Measurements from ENCODE around the gene ZDHHC14. TPM values are rescaled to one million over a fixed set of nuclear protein-coding genes. Genes with fewer than 3 reads are reported as not detected.
A peak's percentile ranks its signal among the peaks of the same experiment; 100 is the strongest.
"Not testable (repeated sequence)": the region's sequence is repeated elsewhere in the genome, so short reads cannot be mapped to it uniquely, and the experiment has no call there.

The ZDHHC14 gene
- polyA plus RNA-seq, 10 donors, result 4.6 to 8.5 (median 5.5) TPM

DNA sequence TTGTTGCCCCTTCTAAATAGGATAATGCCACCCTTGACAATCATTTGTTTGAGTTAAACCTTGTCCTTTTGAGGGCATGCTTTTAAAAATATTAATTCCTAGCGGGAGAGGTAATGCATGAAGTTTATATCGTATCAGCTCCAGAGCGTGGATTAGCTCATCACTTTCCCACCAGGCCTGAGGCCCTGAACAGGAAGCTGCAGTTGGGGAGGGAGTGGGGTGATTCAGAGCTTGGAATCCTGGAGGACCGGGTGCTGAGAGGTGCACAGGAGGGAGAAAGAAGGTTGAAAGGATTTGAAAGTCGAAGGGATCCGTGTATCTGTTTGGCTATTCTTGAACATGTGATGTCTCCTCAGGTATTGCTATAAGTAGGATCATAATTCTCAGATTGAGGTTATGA, 25.0 kb downstream of the ZDHHC14 start:
- DNase-seq, result peak in 1 of 3 donors; percentile 43

GRCh38 chr6:157406661-157407060, 25.7 kb downstream of the ZDHHC14 start:
- peak in 1 of 3 donors; percentile 22 for DNase-seq

DNA sequence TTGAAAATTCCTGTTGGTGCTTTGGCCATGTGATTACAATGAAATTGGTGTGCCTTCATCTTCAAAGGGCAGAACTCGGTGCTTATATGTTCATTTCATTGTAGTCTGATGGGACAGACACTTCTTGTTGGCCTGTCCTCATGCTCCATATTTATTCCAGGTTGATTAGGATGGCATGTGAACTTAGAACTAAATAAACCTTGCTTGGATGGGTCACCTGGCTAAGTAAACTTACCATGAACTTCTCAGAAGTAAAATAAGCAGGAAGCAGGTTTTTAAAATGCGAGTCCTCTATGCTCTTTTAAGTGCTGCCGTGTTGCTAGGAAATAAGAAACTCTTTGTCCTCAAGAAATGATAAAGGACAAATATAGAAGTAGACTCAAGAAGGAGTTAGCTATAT, 26.7 kb downstream of the ZDHHC14 start:
- DNase-seq, result no peak

DNA sequence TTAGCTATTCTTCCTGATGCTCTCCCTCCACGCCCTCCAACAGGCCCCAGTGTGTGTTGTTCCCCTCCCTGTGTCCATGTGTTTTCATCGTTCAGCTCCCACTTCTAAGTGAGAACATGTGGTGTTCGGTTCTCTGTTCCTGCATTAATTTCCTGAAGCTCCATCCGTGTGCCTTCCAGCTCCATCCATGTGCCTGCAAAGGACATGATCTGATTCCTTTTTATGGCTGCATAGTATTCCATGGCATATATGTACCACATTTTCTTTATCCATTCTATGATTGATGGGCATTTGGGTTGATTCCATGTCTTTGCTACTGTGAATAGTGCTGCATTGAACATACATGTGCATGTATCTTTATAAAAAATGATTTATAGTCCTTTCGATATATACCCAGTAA, 27.4 kb downstream of the ZDHHC14 start:
- DNase-seq, result not testable (repeated sequence)

DNA sequence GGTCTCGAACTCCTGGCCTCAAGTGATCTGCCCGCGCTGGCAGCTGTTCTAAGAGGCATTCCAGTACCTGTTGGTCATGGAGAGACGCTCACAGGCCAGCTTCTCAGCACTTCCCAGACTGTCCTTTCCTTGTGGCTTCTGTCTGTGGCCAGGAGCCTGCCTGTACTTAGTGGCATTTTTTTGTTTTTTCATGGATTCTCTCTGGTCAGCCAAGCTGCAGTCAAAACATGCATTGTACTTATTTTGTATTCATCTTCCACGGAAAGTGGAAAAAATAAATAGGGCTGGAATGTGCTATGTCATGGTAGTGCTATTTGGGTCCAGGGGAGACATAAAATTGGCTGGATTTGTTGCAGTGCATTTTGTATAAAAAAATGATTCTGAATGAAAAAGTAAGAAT, 29.1 kb downstream of the ZDHHC14 start:
- DNase-seq, result peak in 1 of 3 donors; percentile 70

- DNase-seq, result no peak
Observed at GRCh38 chr6:157411368-157411767, 30.4 kb downstream of the ZDHHC14 start.

DNA sequence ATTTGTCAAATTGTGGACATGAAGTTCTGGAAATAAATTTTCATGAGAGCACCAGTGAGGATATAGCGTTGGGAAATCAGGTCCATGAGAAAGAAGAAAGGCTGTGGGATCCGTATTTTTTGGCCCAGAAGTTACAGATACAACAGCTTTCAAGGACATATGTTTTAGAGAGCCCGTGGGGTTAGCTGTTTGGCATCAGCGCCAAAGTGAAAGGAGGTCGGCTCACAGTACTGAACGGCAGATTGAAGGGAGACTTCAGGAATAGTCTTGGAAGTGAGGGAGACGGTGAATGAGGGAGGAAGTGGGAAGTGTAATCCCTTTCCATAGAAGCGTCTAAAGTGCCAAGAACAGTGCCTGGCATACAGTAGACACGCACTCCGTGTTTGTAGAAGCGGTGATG, 31.8 kb downstream of the ZDHHC14 start:
- peak in 1 of 3 donors; percentile 69 for DNase-seq

- no peak for DNase-seq
Observed at GRCh38 chr6:157420497-157420896, 39.5 kb downstream of the ZDHHC14 start.

- no peak for DNase-seq
Observed at GRCh38 chr6:157424491-157425020, 43.6 kb downstream of the ZDHHC14 start.

DNA sequence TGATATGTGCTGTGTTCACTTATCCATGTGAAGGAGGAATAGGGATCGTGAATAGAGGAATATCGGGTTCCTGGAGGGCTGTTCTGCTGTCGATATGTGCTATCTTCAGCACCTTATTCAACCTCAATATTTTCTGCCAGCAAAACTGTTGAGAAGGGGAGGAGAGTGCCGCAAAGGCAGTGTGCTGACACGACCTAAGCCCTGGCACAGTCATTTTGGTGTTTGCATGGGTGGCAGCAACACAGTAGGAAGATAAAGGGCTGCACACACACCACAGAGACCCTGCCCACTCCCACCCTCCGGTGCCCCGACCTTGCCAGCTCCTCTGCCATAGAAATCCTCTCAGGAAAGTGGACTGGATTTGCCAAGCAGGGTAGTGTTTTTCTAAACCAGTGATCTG, 47.0 kb downstream of the ZDHHC14 start:
- no peak for DNase-seq

DNA sequence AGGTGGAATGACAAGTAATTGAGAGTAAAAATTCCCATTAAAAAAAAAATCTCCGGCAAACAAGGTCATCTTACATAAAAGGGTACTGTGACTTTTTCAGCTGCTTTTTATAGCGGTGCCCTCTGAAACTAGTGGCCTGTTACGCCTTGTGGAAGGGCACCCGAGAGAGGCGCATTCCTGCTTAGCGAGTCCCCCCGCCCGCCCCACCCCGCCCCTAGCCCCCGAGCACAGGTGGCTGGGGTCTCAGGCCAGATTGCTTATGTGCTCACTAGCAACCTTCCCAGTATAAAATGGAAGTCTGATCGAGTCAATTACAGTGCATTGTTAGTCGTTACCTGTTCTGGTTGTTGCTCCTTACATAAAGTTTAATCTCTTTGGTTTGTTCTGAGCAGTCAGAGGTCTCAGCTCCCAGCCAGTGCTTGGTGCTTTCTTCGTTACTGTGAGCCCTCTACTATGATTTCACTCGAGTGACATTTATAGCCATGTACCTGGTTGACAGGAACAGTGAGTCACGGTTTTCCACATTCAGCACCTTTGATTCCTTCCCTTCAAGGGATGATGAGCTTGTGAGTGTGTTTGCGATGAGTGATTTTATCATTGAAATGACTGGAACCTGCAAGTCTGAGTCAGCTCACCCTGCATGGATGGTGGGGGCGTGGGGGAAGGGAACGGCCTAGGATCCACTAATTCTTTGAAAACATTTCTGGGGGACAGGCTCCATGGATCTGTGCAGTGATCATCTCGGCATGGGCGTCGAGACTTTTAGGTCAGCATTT, 47.6 kb downstream of the ZDHHC14 start:
- no peak for DNase-seq

DNA sequence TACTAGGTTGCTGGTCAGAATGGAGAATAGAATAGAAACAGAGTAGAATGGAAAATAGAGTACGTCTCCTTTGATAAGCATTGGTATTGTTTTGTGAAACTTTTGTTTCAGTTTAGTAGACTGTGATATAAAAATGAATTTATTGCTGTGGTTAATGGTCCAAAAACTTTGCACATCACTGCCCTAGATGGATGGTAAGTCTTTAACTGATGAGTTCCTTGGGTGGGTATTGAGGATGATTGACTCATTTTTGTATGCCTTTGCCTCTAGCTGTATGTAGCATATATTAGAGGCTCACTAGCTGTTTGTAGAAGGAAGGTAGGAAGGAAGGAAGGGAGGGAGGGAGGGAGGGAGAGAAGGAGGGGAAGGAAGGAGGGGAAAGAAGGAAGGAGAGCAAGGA, 48.3 kb downstream of the ZDHHC14 start:
- no peak for DNase-seq

- no peak for DNase-seq
Observed at GRCh38 chr6:157430834-157431233, 49.8 kb downstream of the ZDHHC14 start.

DNA sequence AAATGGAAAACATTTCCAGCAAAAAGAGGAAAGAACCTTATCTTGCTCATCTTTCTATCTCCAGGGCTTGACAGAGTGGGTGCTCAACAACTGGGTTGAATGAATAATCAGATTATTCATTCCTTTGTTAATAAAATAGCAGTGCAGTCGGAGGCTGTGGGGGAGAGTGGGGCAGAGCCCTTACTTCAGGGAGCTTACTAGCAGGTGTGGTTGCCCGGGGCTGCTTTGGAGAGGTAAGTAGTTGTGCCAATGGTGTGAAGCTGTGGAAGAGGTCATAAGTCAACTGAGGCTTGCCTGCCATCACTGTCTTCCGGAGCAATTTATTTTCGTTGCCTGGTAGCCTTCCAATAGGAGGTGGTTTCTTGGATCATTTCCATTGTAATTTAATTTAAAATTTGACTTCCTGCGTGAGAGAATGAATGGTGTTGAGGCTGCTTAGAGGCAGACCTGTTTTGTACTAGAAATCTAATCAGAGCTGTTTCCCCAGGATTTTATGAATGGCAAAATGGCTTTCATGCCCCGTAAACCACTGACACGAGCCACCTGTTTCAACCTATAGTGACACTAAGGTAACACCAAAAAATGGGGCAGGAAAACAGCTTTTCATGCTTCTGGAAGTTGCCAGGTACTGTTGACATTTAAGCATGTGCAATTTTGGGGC, 51.4 kb downstream of the ZDHHC14 start:
- DNase-seq, result no peak

DNA sequence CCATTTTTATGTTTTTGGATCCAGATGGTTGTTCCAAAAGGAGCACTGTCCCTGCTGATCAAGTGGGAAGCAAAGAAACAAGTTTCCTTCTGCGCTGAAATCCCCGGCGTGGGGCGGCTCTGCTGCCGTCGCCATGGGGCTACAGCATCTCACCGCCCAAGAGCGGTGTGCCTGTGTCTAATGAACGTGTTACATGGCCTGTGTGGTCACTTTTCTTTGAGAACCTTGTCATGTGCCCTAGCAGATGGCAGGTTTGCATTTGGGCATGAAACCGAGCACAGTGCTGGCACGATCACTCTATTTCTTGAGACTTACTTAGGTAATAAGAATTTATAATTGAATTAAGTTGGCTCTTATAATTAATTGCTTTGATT, 51.9 kb downstream of the ZDHHC14 start:
- DNase-seq, result no peak

GRCh38 chr6:157433678-157434081, 52.7 kb downstream of the ZDHHC14 start:
- no peak for DNase-seq

DNA sequence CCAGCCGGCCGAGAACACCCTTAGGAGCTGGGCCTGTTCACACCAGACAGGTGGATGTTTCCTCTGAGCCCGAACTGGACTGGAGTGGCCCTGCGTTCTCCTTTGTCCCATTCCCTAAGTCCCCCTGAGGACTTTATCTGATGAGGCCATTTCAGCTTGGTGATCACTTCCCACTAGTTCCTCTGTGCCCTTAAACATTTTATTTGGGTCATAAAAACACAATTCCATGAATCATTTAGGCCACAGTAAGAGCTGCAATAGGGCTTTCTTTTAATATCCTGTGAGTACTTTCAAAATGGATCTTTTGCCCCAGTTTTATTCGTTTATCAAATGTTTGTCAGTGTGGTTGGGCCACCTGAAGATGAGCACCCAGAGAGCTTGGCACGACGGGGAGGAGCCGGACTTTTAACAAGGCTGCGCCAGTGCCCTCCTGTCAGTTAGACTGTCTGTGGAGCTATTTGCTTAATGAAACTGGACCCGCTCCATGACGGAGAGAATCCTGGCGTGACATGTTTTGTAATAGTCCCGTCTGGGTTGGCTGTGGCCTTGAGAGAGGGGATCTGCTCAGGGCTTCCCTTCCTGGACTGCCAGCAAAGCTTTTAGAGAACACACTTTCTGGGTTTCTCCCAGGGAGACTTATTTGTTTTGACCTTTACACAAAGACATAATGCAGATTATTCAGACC, 53.5 kb downstream of the ZDHHC14 start:
- peak in 1 of 3 donors; percentile 51 for DNase-seq

- peak in 1 of 3 donors; percentile 37 for DNase-seq
Observed at GRCh38 chr6:157436219-157436943, 55.4 kb downstream of the ZDHHC14 start.

DNA sequence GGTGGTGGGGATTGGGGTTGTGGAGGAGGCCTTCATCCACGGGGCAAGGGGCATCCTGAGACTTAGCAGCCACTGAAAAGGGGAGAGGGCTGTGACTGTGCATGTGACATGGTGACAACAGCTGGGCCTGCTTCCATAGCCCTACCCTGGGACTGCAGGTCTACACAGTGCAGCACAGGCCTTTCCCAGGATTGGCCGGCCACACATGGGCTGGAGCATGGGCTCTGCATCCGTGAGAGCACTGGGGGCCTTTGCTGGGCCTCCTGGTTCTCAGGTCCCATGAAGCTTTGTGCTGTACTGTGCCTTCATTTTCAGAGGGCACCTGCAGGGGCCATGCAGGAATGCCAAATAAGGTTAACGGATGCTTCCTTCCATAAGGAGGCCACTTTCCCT, 56.0 kb downstream of the ZDHHC14 start:
- DNase-seq, result peak in 1 of 3 donors; percentile 22

DNA sequence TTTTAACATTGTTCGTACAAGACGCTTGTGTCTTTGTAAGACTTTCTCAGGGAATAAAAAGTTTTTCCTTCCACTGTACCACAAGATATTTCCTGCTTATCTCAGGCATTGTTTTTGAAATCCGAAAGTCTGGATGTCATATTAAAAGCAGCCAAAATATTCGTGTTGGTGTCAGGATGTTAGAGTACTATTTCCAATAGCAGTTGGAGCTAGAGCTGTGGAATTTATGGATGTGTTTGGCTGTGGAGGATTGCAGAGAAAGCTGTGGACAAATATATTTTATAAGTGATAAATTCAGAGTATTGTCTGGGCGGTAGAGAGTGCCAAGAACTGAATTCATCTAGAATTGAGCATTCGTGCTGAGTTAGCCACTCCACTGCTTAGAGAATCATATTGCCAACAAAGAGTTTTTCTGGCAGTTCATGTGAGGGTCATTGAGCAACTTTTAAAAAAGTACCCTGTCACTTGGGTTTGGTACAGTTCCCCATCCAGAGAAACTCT, 57.7 kb downstream of the ZDHHC14 start:
- peak; percentile 38 to 85 (median 61) for DNase-seq

DNA sequence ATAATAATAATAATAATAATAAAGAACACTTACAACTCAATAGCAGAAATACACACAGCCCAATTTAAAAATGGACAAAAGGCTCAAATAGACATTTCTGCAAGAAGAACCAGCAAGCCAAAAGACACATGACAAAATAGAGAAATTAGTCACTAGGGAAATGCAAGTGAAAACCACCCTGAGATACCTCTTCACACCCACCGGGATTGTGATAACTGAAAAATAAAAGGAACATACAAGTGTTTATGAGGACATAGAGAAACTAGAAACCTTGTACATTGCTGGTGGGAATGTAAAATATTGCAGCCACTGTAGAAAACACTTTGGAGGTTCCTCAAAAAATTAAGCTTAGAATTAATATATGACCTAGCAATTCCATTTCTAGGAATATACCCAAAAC, 59.2 kb downstream of the ZDHHC14 start:
- no peak for DNase-seq

DNA sequence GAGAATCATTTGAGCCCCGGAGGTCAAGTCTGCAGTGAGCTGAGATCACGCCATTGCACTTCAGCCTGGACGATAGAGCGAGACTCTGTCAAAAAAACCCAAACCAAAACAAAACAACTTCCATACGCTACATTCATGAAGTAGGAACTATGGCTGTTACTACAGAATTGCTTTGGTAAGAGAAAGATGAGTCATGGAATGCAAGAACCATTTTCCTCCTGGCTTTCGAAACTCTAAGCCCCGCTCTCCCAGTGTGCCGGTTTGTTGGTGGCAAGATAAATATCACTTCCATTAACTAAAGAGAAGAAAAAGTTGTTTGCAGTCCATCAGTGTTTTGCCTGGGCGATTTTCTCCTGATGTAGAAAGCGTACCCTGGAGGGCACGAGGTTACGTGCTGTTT, 61.3 kb downstream of the ZDHHC14 start:
- no peak for DNase-seq
